Testis (tissue), 2 donors: Measurements from ENCODE around the gene MMP15.

Source experiments
- CTCF ChIP-seq, 3 experiments: fragments of 450-650 bp in 2 of 3; fragments of 200-600 bp in 1 of 3; sonication (generic) in 1 of 3; IDR thresholded peaks; one replicate each; pipeline ENCODE4 v1.5.1; 2016 to 2019; ENCODE audit warnings: antibody characterized with exemption in 3 of 3, mild to moderate bottlenecking in 2 of 3, moderate library complexity in 1 of 3
- POLR2A ChIP-seq: fragments of 450-650 bp; IDR thresholded peaks from one replicate; pipeline ENCODE4 v1.6.1; 2017; ENCODE audit warnings: antibody characterized with exemption, mild to moderate bottlenecking, moderate library complexity

DNA sequence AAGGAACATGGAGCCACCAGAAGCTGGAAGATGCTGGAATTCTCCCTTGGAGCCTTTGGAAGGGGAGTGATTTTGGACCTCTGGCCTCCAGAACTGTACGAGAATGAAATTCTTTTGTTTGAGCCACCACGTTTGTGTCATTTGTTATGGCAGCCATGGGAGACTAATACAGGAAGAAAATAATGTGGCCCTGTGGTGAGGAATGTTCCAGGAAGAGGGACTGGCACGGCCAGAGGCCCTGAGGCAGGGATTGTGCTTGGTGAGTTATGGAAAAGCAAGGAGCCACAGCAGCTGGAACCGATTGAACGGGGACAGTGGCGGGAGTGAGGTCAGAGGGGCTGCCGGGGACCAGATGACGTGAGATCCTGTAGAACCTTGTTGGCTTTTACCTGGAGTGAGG, 52.2 kb downstream of the MMP15 start:
- TF ChIP-seq POLR2A (no peak), CTCF (IDR thresholded peaks at IDR 0.05) (no peak)
